PC-9 (cell line): ENCODE data around the gene NR2C1. TPM values are rescaled to one million over a fixed set of nuclear protein-coding genes. Genes with fewer than 3 reads are reported as not detected.
"Not testable (repeated sequence)": the region's sequence is repeated elsewhere in the genome, so short reads cannot be mapped to it uniquely, and the experiment has no call there.

Source experiments
- BruUV-seq: library from RNA; stranded (reverse); fragments of 400-500 nt; replicated peaks from 2 replicates; lab custom pipeline; 2021; lab: Mats Ljungman, UMichigan
- CTCF ChIA-PET: fragments of 300-600 bp; sonication (Branson Sonifier 250); formaldehyde crosslinking; loops from one replicate; lab custom pipeline; 2022; ENCODE audit warnings: antibody characterized with exemption; lab: Charles Lee
- POLR2A ChIA-PET: fragments of 300-600 bp; sonication (Branson Sonifier 250); formaldehyde crosslinking; loops from one replicate; lab custom pipeline; 2022; ENCODE audit warnings: antibody characterized with exemption; ENCODE audit not compliant: unreplicated experiment; lab: Charles Lee
- DNase-seq, 2 experiments: peaks; one replicate each; pipeline versions ENCODE4 v3.0.0 to v3.0.0-alpha.2; 2015 to 2022; ENCODE audit warnings: mixed read lengths in 1 of 2
- H2AFZ ChIP-seq: fragments of 200-600 bp; sonication (generic); 2 replicates; pipeline ENCODE4 v1.8.1; 2017; ENCODE audit warnings: antibody characterized with exemption
- H3F3A ChIP-seq: fragments of 200-600 bp; sonication (generic); 2 replicates; pipeline ENCODE4 v1.8.1; 2017; ENCODE audit warnings: antibody characterized with exemption, mild to moderate bottlenecking, low read depth; ENCODE audit not compliant: insufficient read depth
- H3K27ac ChIP-seq: fragments of 200-600 bp; sonication (generic); 2 replicates; pipeline ENCODE4 v1.6.1; 2016; ENCODE audit warnings: mixed run types
- H3K27me3 ChIP-seq: fragments of 200-600 bp; sonication (generic); 2 replicates; pipeline ENCODE4 v1.6.1; 2016; ENCODE audit warnings: low read depth, mixed run types; ENCODE audit not compliant: insufficient read depth
- H3K36me3 ChIP-seq: fragments of 200-600 bp; sonication (generic); 2 replicates; pipeline ENCODE4 v1.6.1; 2016; ENCODE audit warnings: low read depth, mixed run types
- H3K4me1 ChIP-seq: fragments of 200-600 bp; sonication (generic); replicated peaks from 2 replicates; pipeline ENCODE4 v1.6.1; 2016; ENCODE audit warnings: mixed run types; ENCODE audit not compliant: insufficient read depth
- H3K4me2 ChIP-seq: fragments of 200-600 bp; sonication (generic); 2 replicates; pipeline ENCODE4 v1.6.1; 2017; ENCODE audit warnings: mixed run types
- H3K4me3 ChIP-seq: fragments of 200-600 bp; sonication (generic); 2 replicates; pipeline ENCODE4 v1.6.1; 2016; ENCODE audit warnings: mixed run types
- H3K79me2 ChIP-seq: fragments of 200-600 bp; sonication (generic); 2 replicates; pipeline ENCODE4 v1.6.1; 2017; ENCODE audit warnings: low read depth, mixed run types
- H3K9me2 ChIP-seq: fragments of 200-600 bp; sonication (generic); 2 replicates; pipeline ENCODE4 v1.8.1; 2017; ENCODE audit warnings: mild to moderate bottlenecking; ENCODE audit not compliant: insufficient read depth
- H3K9me3 ChIP-seq: fragments of 200-600 bp; sonication (generic); 2 replicates; pipeline ENCODE4 v1.8.1; 2016; ENCODE audit warnings: low read depth; ENCODE audit not compliant: insufficient read depth
- H4K20me1 ChIP-seq: fragments of 200-600 bp; sonication (generic); 2 replicates; pipeline ENCODE4 v1.8.1; 2017; ENCODE audit not compliant: insufficient read depth
- EZH2 ChIP-seq: fragments of 200-600 bp; sonication (generic); IDR thresholded peaks from 2 replicates; pipeline ENCODE4 v1.8.0; 2017; ENCODE audit warnings: antibody characterized with exemption, low read depth
- intact Hi-C: fragments of 100-400 bp; cut with micrococcal nuclease; formaldehyde crosslinking; loops from one replicate; pipeline ENCODE4 v1.10.0; 2022; ENCODE audit not compliant: unreplicated experiment
- total RNA-seq: library from RNA; stranded (reverse); gene quantifications from 2 replicates; pipeline ENCODE4 v1.2.3, GENCODE V29; 2021
- TF ChIP-seq, protein P1 (sequence below): fragments of 200-600 bp; sonication (generic); conservative IDR thresholded peaks from 2 replicates; pipeline ENCODE4 v1.6.1; 2017; ENCODE audit warnings: mixed run types, antibody characterized with exemption, mild to moderate bottlenecking, moderate library complexity

The NR2C1 gene
- total RNA-seq, 1 experiment from 2014 or later = 26.4 TPM

DNA sequence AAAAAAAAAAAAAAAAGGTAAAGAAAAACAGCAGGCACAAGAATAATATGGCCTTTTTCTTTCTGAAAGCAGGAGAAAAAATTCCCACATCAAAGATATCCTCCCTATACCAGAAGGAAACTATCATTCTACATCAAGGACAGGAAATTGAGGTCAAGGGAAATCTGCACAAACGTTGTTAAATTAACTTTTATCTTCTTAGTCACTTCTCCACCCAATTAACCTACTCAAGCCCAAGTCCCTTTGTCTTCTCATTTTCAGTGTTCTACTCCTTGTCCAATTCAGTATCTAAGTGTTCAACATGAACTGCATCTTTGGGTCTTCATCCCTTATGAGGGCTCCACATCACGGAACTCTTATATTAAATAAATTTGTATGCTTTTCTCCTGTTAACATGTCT lies 85.6 kb downstream of the NR2C1 start:
- H3K9me3 ChIP-seq = no peaks in the 10 kb centered on the region
- H3K27ac ChIP-seq = no peak overlapping the region
- intact Hi-C loops = loop anchor here (10.0 kb wide), 1 partner anchor 443 kb away; no protein-coding TSS in a partner anchor
- POLR2A ChIA-PET = no interaction called here
- no peak overlapping the region for H2AFZ ChIP-seq
- peaks cover 6% of the 10 kb centered on the region; the same call in 1 of the 2 replicates for H3K36me3 ChIP-seq
- no peaks in the 10 kb centered on the region for H3K79me2 ChIP-seq
- H3K4me3 ChIP-seq = no peak overlapping the region
- TF ChIP-seq, protein P1, sequence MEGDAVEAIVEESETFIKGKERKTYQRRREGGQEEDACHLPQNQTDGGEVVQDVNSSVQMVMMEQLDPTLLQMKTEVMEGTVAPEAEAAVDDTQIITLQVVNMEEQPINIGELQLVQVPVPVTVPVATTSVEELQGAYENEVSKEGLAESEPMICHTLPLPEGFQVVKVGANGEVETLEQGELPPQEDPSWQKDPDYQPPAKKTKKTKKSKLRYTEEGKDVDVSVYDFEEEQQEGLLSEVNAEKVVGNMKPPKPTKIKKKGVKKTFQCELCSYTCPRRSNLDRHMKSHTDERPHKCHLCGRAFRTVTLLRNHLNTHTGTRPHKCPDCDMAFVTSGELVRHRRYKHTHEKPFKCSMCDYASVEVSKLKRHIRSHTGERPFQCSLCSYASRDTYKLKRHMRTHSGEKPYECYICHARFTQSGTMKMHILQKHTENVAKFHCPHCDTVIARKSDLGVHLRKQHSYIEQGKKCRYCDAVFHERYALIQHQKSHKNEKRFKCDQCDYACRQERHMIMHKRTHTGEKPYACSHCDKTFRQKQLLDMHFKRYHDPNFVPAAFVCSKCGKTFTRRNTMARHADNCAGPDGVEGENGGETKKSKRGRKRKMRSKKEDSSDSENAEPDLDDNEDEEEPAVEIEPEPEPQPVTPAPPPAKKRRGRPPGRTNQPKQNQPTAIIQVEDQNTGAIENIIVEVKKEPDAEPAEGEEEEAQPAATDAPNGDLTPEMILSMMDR = no peak
- TF ChIP-seq EZH2 = no peak
- CTCF ChIA-PET = no interaction called here
- no peaks in the 10 kb centered on the region; the same call in 1 of the 2 replicates for H3F3A ChIP-seq
- H3K4me1 ChIP-seq = no peaks in the 10 kb centered on the region
- DNase-seq = no peak
- no peaks in the 10 kb centered on the region for H4K20me1 ChIP-seq
- H3K9me2 ChIP-seq = no peaks in the 10 kb centered on the region
- no peak overlapping the region for H3K4me2 ChIP-seq
- H3K27me3 ChIP-seq = no peaks in the 10 kb centered on the region
- BruUV-seq = no TSS peak

DNA sequence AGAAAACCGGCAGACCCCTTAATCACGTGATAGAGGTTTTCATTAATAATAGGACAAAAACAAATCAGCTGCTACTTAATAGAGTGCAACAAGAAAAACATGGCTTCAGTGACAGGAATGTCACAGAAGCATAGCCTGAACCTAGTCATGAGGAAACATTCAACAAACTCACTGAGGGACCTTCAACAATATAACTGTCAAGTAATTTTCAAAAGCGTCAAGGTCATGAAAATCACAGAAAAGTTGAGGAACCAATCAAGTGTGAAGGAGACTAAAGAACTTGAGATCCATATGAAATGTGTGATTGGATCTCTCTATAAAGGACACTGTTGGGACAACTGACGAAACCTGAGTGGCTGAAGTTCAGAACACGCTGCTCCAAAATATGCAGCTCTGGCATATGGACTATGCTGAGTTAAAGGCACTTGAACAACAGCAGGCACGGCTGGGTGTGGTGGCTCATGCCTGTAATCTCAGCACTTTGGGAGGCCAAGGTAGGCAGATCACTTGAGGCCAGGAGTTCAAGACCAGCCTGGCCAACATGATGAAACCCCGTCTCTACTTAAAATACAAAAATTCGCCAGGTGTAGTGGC lies 86.2 kb downstream of the NR2C1 start:
- ChIA-PET CTCF (no interaction called here), POLR2A (no interaction called here)
- Histone ChIP-seq H2AFZ (no peak overlapping the region), H3K27ac (no peak overlapping the region), H3K4me2 (no peak overlapping the region), H3K27me3 (no peaks in the 10 kb centered on the region), H4K20me1 (no peaks in the 10 kb centered on the region), H3F3A (no peaks in the 10 kb centered on the region; the same call in 1 of the 2 replicates), H3K79me2 (no peaks in the 10 kb centered on the region), H3K36me3 (peaks cover 6% of the 10 kb centered on the region; the same call in 1 of the 2 replicates), H3K4me1 (no peaks in the 10 kb centered on the region), H3K4me3 (no peak overlapping the region), H3K9me2 (no peaks in the 10 kb centered on the region), H3K9me3 (no peaks in the 10 kb centered on the region)
- BruUV-seq = no TSS peak
- intact Hi-C loops = loop anchor here (10.0 kb wide), 1 partner anchor 442 kb away; no protein-coding TSS in a partner anchor
- no peak for TF ChIP-seq EZH2
- TF ChIP-seq, protein P1 = no peak
- DNase-seq = no peak

DNA sequence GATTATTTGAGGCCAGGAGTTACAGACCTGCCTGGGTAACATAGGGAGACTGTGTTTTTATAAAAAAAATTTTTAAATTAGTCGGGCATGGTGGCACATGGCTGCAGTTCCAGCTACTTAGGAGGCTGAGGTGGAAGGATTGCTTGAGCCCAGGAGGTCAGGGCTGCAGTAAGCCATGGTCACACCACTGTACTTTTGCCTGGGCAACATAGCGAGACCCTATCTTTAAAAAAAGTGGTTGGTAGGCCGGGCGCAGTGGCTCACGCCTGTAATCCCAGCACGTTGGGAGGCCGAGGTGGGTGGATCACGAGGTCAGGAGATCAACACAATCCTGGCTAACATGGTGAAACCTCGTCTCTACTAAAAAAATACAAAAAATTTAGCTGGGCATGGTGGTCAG lies 88.3 kb downstream of the NR2C1 start:
- H3K4me2 ChIP-seq, H3F3A ChIP-seq, H3K4me3 ChIP-seq, H3K79me2 ChIP-seq, H3K27me3 ChIP-seq, H3K36me3 ChIP-seq, H3K9me3 ChIP-seq, H2AFZ ChIP-seq, H3K4me1 ChIP-seq, BruUV-seq, H3K27ac ChIP-seq, POLR2A ChIA-PET, CTCF ChIA-PET, H4K20me1 ChIP-seq, H3K9me2 ChIP-seq, DNase-seq: not testable (repeated sequence)
- intact Hi-C loops = loop anchor here (10.0 kb wide), 1 partner anchor 440 kb away; no protein-coding TSS in a partner anchor
